NCI-H1092 (cell line): Measurements from ENCODE around the gene NRSN1.
A peak's percentile ranks its signal among the peaks of the same experiment; 100 is the strongest.

Experiments
- DNase-seq: peaks from one replicate; lab custom pipeline; 2025; lab: John Stamatoyannopoulos, UW

The NRSN1 gene, protein sequence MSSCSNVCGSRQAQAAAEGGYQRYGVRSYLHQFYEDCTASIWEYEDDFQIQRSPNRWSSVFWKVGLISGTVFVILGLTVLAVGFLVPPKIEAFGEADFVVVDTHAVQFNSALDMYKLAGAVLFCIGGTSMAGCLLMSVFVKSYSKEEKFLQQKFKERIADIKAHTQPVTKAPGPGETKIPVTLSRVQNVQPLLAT

GRCh38 chr6:24125980-24126379 lies at the start of gene NRSN1:
Gene NRSN1 (plus strand): TSS chr6:24126215. CDS start chr6:24134328, 8,113 bp downstream.
- peak; percentile 47 for DNase-seq

- DNase-seq, result no peak
Observed at GRCh38 chr6:24078200-24078599, 47.8 kb upstream of the NRSN1 start.

GRCh38 chr6:24079076-24079475 lies 46.9 kb upstream of the NRSN1 start:
- DNase-seq, result no peak

- DNase-seq, result no peak
Observed at GRCh38 chr6:24080711-24081110, 45.3 kb upstream of the NRSN1 start.

DNA sequence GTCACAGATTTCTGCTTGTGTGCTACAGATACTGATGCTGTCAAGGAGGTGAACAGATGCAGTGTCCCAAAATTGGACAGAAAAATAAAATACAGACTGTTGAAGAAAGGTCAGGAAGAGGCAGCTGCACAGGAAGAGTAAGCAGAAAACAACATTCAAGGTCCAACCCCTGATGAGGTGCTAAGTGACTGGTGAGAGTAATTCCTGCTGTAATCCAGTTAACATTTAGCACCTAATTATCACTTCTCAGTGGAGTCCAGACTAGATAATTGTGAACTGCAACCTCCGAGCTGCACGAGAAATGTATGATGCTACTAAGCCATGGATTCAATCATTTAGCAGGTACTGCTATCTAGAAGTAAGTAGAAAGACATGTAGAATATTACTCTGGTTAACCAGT lies 36.3 kb upstream of the NRSN1 start:
- DNase-seq, result no peak

DNA sequence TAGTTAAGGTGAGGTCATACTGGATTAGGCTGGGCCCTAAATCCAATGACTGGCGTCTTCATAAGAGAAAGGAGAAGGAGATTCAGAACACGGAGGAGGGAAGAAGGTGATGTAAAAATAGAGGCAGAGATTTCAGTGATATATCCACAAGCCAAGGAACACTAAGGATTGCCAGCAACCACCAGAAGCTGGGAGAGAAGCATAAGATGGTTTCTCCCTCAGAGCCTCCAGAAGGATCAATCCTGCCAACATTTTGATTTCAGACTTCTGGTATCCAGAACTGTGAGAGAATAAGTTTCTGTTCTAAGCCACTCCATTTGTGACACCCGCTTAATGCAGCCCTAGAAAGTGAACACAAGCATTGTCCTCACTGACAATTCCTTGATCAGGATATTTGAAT lies 33.6 kb upstream of the NRSN1 start:
- DNase-seq, result no peak

DNA sequence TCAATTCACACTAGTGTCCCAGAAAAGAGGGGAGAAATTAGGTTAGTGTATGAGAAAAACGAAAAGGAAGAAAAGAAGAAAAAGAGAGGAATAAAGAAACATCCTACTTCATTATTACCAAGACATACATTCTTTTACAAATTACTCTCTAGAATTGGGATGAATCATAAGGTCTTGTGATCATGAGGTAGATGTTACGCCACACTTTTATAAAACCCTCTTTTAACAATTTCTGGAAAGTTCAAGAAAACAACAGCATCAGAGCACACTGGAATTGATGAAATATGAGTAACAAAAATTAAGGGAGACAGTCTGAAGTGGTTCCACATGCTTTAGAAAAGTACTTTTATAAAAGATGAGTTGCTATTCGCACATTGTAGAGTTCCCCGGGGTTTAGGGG lies 32.6 kb upstream of the NRSN1 start:
- no peak for DNase-seq

GRCh38 chr6:24099181-24099580 lies 26.8 kb upstream of the NRSN1 start:
- DNase-seq, result no peak

DNA sequence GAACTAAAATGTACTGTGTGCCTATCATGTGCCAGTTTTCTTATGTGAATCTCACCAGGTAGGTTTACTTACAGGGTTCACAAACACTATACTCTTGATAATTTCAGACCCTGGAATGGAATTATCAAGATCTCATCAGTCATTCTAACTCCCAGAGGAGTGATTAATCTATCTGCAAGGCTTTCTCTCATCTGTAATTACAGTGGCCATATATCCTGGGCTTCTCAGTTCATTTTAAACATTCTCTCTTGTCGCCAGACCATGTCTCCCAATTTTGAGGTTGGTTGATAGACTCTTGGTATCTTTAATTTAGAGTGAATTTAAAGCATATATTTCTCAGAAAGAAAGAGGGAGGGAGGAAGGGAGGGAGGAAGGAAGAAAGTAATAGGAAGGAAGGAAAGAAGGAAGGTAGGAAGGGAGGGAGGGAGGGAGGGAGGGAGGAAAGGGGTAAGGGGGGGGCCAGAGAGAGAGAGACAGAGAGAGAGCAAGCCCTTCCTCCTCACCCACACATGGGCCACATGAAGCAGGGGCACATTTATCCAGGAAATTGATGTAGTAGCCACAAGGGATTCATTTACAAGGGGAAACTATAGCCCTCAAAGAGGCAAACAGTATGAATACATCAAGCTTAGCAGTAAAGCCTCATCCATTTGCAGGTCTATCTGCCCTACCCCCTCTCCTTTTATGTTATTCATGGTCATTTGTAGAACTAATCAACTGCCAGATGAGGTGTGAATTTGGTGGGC lies 25.8 kb upstream of the NRSN1 start:
- no peak for DNase-seq

DNA sequence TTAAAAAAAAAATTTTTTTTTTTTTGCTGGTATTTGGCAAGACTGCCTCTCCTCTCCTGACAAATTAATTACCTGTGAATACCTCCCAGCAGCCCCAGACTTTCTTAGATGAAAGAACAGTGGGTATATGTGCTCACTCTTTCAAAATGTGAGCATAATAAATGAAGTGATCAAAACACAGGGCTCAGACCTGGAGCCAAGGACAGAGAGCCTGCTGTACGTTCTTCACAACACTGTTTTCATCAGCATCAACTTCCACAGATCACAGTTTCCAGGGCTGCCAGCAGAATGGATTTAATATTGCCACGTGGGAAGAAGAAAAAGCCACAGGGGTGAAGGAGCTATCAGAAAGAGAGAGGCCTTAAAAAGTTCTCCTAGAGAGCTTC lies 25.3 kb upstream of the NRSN1 start:
- DNase-seq, result no peak

GRCh38 chr6:24105191-24105590 lies 20.8 kb upstream of the NRSN1 start:
- DNase-seq, result no peak

GRCh38 chr6:24106291-24106690 lies 19.7 kb upstream of the NRSN1 start:
- no peak for DNase-seq

GRCh38 chr6:24107294-24107693 lies 18.7 kb upstream of the NRSN1 start:
- DNase-seq, result no peak

- DNase-seq, result no peak
Observed at GRCh38 chr6:24108056-24108455, 18.0 kb upstream of the NRSN1 start.

DNA sequence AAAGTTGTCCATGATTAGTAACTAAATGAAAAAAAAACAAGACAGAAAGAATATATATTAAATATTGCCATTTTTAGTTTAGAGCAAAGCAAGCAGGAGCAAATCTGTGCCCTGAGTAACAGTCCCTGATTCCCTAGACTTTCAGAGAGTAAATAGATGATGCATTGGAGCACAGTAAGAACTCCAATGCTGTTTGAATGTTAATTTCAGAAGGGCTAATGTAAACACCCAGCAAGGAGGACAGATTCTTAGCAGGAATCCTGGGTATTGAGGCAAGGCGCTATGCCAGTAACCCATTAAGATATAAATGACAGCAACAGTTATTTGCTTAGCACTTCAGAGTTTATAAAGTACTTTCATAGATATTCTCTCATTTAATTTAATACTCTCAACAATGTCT lies 15.6 kb upstream of the NRSN1 start:
- DNase-seq, result no peak

- no peak for DNase-seq
Observed at GRCh38 chr6:24113891-24114290, 12.1 kb upstream of the NRSN1 start.

GRCh38 chr6:24117021-24117420 lies 9.0 kb upstream of the NRSN1 start:
- DNase-seq, result no peak

GRCh38 chr6:24122139-24122538 lies 3.9 kb upstream of the NRSN1 start:
- no peak for DNase-seq

DNA sequence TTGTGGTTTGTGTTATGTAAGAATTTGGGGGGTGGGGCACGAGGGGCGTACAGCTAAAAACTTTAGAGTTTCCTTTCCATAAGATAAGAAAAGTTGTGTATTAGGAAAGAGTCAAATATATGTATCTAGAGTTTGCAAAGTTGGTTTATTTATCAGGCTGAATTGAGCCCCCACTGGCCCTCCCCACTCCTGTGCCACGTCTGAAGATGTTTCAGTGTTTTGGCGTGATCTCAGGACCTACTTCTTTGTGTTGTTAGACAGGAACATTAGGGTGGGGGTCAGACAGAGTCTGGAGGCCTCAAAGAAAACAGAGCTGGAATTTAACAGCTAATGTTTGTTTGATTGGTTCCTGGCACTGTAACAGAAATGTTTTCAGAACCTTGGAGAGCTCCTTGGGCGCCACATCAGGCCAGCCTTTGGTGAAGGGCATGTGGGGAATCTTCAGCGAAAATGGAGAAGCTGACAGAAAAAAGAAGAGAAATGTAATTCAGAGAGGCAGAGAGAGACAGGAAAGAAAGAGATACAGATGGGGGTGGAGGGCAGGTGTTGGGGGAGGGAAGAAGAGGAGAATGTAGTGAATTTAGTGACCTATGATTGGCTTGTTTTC lies 674 bp downstream of the NRSN1 start:
- no peak for DNase-seq

DNA sequence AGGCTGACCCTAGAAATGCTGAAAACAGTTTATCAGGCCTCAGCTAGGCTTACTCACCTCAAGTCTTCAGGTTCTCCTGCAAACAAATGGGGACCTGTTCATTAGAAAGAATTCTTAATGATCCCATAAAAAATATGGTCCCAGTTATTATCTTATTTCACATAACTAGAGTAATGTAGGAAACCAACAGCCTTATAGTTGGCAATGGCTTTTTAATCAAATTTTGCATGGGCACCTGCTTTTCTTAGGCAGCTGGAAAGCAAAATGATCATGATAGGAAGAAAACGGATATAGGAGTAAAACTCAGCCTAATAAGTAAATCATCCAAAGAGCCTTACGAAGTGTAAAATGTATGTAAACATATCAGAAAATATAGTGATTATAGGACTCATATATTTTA lies 1.3 kb downstream of the NRSN1 start:
- no peak for DNase-seq

- DNase-seq, result no peak
Observed at GRCh38 chr6:24131751-24132150, 5.7 kb downstream of the NRSN1 start.

DNA sequence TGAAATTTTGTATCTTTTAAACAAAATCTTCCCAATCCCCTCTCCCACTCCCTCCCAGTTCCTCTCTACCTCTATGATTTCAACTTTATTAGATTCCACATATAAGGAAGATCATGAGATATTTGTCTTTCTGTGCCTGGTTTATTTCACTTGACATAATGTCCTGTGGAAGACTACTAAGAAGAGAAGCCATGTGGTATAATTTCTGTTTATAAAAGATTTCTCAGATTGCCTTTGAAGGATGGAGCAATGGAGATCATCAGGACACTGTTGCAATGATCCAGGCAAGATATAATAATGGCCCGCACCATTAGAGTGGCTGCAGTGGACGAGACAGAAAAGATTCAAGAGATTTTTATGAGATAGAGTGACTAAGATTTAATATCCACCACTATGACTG lies 13.1 kb downstream of the NRSN1 start:
- DNase-seq, result no peak

GRCh38 chr6:24139639-24140038 lies 13.6 kb downstream of the NRSN1 start:
- no peak for DNase-seq

GRCh38 chr6:24140591-24140990 lies 14.6 kb downstream of the NRSN1 start:
- DNase-seq, result no peak
